Ascending aorta (tissue), 2 donors: ENCODE results near the gene ADAD2. TPM values are rescaled to one million over a fixed set of nuclear protein-coding genes. Genes with fewer than 3 reads are reported as not detected.

ENCODE experiments used
- DNase-seq, 2 donors: peaks; one replicate each; pipeline ENCODE4 v3.0.0-alpha.2; 2019; ENCODE audit warnings: low spot score in 2 of 2
- H3K27ac ChIP-seq, 2 donors: fragments of 200-600 bp; sonication (generic); one replicate each; pipeline ENCODE4 v1.5.1; 2016 to 2017; ENCODE audit warnings: mild to moderate bottlenecking in 1 of 2
- H3K27me3 ChIP-seq: fragments of 200-600 bp; sonication (generic); one replicate; pipeline ENCODE4 v1.5.1; 2017
- H3K36me3 ChIP-seq, 2 donors: fragments of 200-600 bp; sonication (generic); one replicate each; pipeline ENCODE4 v1.5.1; 2016
- H3K4me1 ChIP-seq, 2 donors: fragments of 200-600 bp; sonication (generic); one replicate each; pipeline ENCODE4 v1.5.1; 2016 to 2017; ENCODE audit warnings: mild to moderate bottlenecking in 1 of 2
- H3K4me3 ChIP-seq, 2 donors: fragments of 200-600 bp; sonication (generic); one replicate each; pipeline ENCODE4 v1.5.1; 2016 to 2017; ENCODE audit warnings: mild to moderate bottlenecking in 1 of 2
- H3K9me3 ChIP-seq, 2 donors: fragments of 200-600 bp; sonication (generic); one replicate each; pipeline ENCODE4 v1.5.1; 2016
- intact Hi-C: fragments of 100-400 bp; cut with DNase I; formaldehyde crosslinking; loops from one replicate; pipeline ENCODE4 v1.15.1; 2023
- total RNA-seq: library from RNA; depleted of rRNA; stranded (reverse); fragments of >200 nt; gene quantifications from one replicate; pipeline ENCODE4 v1.1.0, GENCODE V29; 2016
- TF ChIP-seq, protein P1 (sequence below), 3 experiments: fragments of 200-600 bp in 2 of 3; fragments of 450-650 bp in 1 of 3; sonication (generic) in 2 of 3; IDR thresholded peaks; one replicate each; pipeline ENCODE4 v1.5.1; 2016 to 2019; ENCODE audit warnings: antibody characterized with exemption in 3 of 3, mild to moderate bottlenecking in 1 of 3, moderate library complexity in 1 of 3

ADAD2 gene
- total RNA-seq, 1 donor from 2014 or later, result not detected

DNA sequence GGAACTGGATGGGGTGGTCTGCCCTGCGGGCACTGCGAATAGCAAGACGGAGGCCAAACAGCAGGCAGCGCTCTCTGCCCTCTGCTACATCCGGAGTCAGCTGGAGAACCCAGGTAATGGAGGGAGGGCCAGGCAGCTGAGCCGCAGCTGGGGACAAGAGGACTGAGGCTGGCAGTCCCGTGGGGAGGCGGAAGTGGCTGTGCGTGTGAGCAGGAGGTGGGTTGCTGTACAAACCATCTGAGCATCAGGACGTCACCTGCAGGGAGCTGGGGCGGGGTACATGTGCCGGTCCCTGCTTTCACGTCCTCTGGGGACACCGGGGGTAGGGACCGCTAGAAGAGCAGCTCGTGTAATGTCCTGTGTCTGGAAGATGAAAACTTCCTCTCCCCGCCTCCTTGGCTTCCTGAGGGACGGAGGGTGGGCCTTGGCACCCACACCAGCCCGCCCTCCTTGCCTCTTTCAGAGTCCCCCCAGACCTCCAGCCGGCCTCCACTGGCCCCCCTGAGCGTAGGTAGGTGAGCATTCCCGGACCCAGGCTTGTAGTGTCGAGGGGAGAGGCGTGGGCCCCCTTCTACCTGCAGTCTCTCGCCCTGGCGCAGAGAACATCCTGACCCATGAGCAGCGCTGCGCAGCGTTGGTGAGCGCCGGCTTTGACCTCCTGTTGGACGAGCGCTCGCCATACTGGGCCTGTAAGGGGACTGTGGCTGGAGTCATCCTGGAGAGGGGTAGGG lies 3.7 kb downstream of the ADAD2 start:
- H3K36me3 ChIP-seq, result no peaks in the 10 kb centered on the region
- no peak overlapping the region for H3K4me3 ChIP-seq
- no peak for DNase-seq
- no peak overlapping the region for H3K27ac ChIP-seq
- TF ChIP-seq, protein P1, sequence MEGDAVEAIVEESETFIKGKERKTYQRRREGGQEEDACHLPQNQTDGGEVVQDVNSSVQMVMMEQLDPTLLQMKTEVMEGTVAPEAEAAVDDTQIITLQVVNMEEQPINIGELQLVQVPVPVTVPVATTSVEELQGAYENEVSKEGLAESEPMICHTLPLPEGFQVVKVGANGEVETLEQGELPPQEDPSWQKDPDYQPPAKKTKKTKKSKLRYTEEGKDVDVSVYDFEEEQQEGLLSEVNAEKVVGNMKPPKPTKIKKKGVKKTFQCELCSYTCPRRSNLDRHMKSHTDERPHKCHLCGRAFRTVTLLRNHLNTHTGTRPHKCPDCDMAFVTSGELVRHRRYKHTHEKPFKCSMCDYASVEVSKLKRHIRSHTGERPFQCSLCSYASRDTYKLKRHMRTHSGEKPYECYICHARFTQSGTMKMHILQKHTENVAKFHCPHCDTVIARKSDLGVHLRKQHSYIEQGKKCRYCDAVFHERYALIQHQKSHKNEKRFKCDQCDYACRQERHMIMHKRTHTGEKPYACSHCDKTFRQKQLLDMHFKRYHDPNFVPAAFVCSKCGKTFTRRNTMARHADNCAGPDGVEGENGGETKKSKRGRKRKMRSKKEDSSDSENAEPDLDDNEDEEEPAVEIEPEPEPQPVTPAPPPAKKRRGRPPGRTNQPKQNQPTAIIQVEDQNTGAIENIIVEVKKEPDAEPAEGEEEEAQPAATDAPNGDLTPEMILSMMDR (IDR thresholded peaks at IDR 0.05), result no peak
- intact Hi-C loops, result no loop called here
- peaks cover 5% of the 10 kb centered on the region for H3K27me3 ChIP-seq
- H3K4me1 ChIP-seq, result no peaks in the 10 kb centered on the region
- H3K9me3 ChIP-seq, result no peaks in the 10 kb centered on the region

DNA sequence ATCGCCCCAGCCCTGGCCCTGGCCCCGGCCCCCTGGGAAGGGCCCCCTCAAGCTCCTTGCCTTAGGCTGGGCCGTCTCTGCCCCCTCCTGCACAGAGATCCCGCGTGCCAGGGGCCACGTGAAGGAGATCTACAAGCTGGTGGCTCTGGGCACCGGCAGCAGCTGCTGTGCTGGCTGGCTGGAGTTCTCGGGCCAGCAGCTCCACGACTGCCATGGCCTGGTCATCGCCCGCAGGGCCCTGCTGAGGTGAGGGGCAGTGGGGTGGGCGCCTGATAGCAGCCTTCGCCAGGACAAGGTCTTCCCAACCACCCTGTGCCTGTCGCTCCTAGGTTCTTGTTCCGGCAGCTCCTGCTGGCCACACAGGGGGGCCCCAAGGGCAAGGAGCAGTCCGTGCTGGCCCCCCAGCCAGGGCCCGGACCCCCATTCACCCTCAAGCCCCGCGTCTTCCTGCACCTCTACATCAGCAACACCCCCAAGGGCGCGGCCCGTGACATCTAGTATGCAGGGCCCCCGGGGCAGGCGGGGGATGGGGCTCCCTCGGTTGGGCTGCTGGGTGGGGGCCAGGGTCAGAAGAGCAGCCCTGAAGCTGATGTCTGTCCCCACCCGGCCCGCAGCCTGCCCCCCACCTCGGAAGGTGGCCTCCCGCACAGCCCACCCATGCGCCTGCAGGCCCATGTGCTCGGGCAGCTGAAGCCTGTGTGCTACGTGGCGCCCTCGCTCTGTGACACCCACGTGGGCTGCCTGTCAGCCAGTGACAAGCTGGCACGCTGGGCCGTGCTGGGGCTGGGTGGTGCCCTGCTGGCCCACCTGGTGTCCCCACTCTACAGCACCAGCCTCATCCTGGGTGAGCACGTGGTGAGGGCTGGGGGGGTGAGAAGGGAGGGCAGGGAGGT lies 4.5 kb downstream of the ADAD2 start:
- intact Hi-C loops, result no loop called here
- DNase-seq, result no peak
- H3K36me3 ChIP-seq, result no peaks in the 10 kb centered on the region
- no peak overlapping the region for H3K27ac ChIP-seq
- H3K27me3 ChIP-seq, result peaks cover 5% of the 10 kb centered on the region
- no peaks in the 10 kb centered on the region for H3K4me1 ChIP-seq
- H3K4me3 ChIP-seq, result no peak overlapping the region
- TF ChIP-seq, protein P1 (IDR thresholded peaks at IDR 0.05), result no peak
- no peaks in the 10 kb centered on the region for H3K9me3 ChIP-seq

DNA sequence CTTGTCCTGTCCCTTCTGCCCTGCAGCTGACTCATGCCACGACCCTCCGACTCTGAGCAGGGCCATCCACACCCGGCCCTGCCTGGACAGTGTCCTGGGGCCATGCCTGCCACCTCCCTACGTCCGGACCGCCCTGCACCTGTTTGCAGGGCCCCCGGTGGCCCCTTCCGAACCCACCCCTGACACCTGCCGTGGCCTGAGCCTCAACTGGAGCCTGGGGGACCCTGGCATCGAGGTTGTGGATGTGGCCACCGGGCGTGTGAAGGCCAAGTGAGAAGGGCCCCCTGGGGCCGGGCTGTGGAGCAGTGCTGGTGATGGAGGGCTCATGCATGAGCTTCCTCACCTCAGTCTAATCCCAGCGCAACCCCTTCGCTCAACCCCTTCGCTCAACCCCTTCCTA lies 5.1 kb downstream of the ADAD2 start:
- intact Hi-C loops, result no loop called here

DNA sequence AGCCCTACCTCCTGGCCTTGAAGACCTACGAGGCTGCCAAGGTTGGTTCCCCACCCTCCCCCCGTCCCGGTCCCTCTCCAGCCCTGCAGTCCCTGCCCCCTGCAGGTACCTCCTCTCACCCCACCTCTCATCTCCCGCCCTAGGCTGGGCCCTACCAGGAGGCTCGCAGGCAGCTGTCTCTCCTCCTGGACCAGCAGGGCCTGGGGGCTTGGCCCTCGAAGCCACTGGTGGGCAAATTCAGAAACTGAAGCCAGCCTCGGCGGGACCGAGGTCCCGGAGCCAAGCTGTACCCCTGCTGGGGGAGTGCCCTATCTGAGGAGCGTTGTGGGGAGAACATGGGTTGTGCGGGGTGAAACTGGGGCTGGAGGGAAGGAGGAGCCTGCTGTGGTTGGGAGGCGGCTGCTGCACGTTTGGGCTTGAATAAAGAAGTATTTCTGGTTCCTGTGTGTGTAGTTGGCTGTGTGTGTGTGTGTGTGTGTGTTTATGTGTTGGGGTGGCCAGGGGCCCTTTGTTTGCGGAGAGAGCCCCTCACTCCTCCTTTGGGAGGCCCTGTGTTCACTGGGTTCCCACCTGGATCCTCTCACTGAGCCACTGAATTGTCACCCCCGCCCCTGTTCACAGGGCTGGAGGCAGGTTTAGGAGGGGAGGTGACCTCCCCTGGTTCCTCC lies 5.9 kb downstream of the ADAD2 start:
- Histone ChIP-seq H3K9me3 (no peaks in the 10 kb centered on the region), H3K36me3 (no peaks in the 10 kb centered on the region), H3K27me3 (peaks cover 5% of the 10 kb centered on the region), H3K4me3 (no peak overlapping the region), H3K4me1 (no peaks in the 10 kb centered on the region), H3K27ac (no peak overlapping the region)
- intact Hi-C loops, result no loop called here
- TF ChIP-seq, protein P1 (IDR thresholded peaks at IDR 0.05), result no peak
- no peak for DNase-seq

More for the DNA sequence above, 5.1 kb downstream of the ADAD2 start:
- no peak for DNase-seq
- TF ChIP-seq, protein P1 (IDR thresholded peaks at IDR 0.05), result no peak
- Histone ChIP-seq H3K27me3 (peaks cover 5% of the 10 kb centered on the region), H3K9me3 (no peaks in the 10 kb centered on the region), H3K36me3 (no peaks in the 10 kb centered on the region), H3K27ac (no peak overlapping the region), H3K4me3 (no peak overlapping the region), H3K4me1 (no peaks in the 10 kb centered on the region)

DNA sequence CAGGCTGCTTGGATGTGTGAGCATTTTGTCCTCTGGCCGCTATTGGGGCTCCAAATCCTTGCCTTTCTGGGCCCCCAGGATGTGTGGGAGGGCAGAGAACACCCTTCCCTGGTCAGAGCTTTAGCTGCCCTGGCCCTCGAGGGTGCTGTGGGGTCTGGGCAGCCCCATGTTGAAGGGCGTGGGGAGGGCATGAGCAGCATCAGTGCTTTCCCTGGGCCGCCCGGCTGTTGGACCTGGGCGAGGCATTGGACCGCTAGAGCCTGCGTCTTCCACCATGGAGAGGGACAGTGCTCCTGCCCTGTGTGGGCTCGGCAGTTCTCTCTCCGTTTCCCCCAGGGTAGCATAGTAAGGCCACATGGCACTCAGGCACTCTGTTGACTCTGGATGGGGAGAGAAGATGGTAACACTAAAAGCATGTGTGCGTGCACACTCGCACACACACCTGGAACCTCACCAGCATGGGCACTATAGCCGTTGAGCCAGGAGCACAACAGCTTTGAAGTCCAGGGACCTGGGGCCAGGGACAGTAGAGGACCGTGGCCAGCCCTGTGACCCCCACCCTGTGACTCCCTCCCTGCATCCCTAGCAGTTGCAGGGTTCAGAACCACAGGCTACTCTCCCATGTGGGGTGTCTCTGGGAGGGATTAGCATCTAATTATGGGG lies 6.6 kb downstream of the ADAD2 start:
- TF ChIP-seq, protein P1 (IDR thresholded peaks at IDR 0.05), result no peak
- H3K27ac ChIP-seq, result no peak overlapping the region
- no peak for DNase-seq
- no peaks in the 10 kb centered on the region for H3K9me3 ChIP-seq
- no peak overlapping the region for H3K4me3 ChIP-seq
- H3K36me3 ChIP-seq, result no peaks in the 10 kb centered on the region
- intact Hi-C loops, result no loop called here
- H3K27me3 ChIP-seq, result peaks cover 5% of the 10 kb centered on the region
- H3K4me1 ChIP-seq, result no peaks in the 10 kb centered on the region
